Skeletal muscle cell (primary cell): ENCODE results near the gene RPS6KA4.

Experiments used
- DNase-seq: peaks from one replicate; pipeline ENCODE4 v3.0.0-alpha.2; 2010; ENCODE audit warnings: low read depth
- H3K4me3 ChIP-seq: 2 replicates; pipeline ENCODE4 v1.5.1; 2011; ENCODE audit warnings: low read depth, mild to moderate bottlenecking, control low read depth, low read length, moderate library complexity

The RPS6KA4 gene

GRCh38 chr11:64359712-64360445 is 917 bp downstream of the RPS6KA4 start:
- no peak for DNase-seq
- H3K4me3 ChIP-seq, result peak overlapping the region; percentile 77

GRCh38 chr11:64360448-64360921 is 1.5 kb downstream of the RPS6KA4 start:
- H3K4me3 ChIP-seq, result peak overlapping the region; percentile 77
- DNase-seq, result no peak

- no peak overlapping the region for H3K4me3 ChIP-seq
- no peak for DNase-seq
Measured at GRCh38 chr11:64361659-64362058, 2.7 kb downstream of the RPS6KA4 start.

- H3K4me3 ChIP-seq, result no peak overlapping the region
- no peak for DNase-seq
Measured at GRCh38 chr11:64362339-64362738, 3.4 kb downstream of the RPS6KA4 start.

- DNase-seq, result no peak
- no peak overlapping the region for H3K4me3 ChIP-seq
Measured at GRCh38 chr11:64364435-64364834, 5.5 kb downstream of the RPS6KA4 start.

GRCh38 chr11:64364911-64365310 is 5.9 kb downstream of the RPS6KA4 start:
- DNase-seq, result no peak

GRCh38 chr11:64366751-64367150 is 7.8 kb downstream of the RPS6KA4 start:
- H3K4me3 ChIP-seq, result no peak overlapping the region
- DNase-seq, result no peak

More at GRCh38 chr11:64364911-64365310, 5.9 kb downstream of the RPS6KA4 start:
- H3K4me3 ChIP-seq, result no peak overlapping the region

- DNase-seq, result no peak
- no peak overlapping the region for H3K4me3 ChIP-seq
Measured at GRCh38 chr11:64367931-64368672, 9.1 kb downstream of the RPS6KA4 start.

- no peak overlapping the region for H3K4me3 ChIP-seq
- no peak for DNase-seq
Measured at GRCh38 chr11:64368673-64369074, 9.7 kb downstream of the RPS6KA4 start.

GRCh38 chr11:64369440-64370421 is 10.8 kb downstream of the RPS6KA4 start:
- no peak overlapping the region for H3K4me3 ChIP-seq
- no peak for DNase-seq

- H3K4me3 ChIP-seq, result no peak overlapping the region
- no peak for DNase-seq
Measured at GRCh38 chr11:64371201-64371600, 12.2 kb downstream of the RPS6KA4 start.

- no peak for DNase-seq
Measured at GRCh38 chr11:64372021-64372420, 13.1 kb downstream of the RPS6KA4 start.

GRCh38 chr11:64372802-64373597 is 14.0 kb downstream of the RPS6KA4 start:
- DNase-seq, result no peak
- no peak overlapping the region for H3K4me3 ChIP-seq

More at GRCh38 chr11:64372021-64372420, 13.1 kb downstream of the RPS6KA4 start:
- H3K4me3 ChIP-seq, result no peak overlapping the region

- H3K4me3 ChIP-seq, result no peak overlapping the region
- DNase-seq, result no peak
Measured at GRCh38 chr11:64373598-64373974, 14.6 kb downstream of the RPS6KA4 start.

GRCh38 chr11:64376071-64376470 is 17.1 kb downstream of the RPS6KA4 start:
- H3K4me3 ChIP-seq, result no peak overlapping the region
- no peak for DNase-seq

GRCh38 chr11:64378335-64378880 is 19.4 kb downstream of the RPS6KA4 start:
- DNase-seq, result no peak
- no peak overlapping the region for H3K4me3 ChIP-seq

GRCh38 chr11:64379160-64379559 is 20.2 kb downstream of the RPS6KA4 start:
- DNase-seq, result no peak
- H3K4me3 ChIP-seq, result no peak overlapping the region

- no peak overlapping the region for H3K4me3 ChIP-seq
- no peak for DNase-seq
Measured at GRCh38 chr11:64379817-64380709, 21.1 kb downstream of the RPS6KA4 start.
